ENCODE measurements around the gene TRAPPC11.

GRCh38 chr4:183688216-183688615 lies 29.1 kb downstream of the TRAPPC11 start:
- no peak for TF ChIP-seq CTCF (IDR thresholded peaks at IDR 0.05)
- no peak for TF ChIP-seq POLR2A (IDR thresholded peaks at IDR 0.05)
- no peak for TF ChIP-seq POLR2AphosphoS5 (IDR thresholded peaks at IDR 0.05; ENCODE audit: insufficient read depth in 1 of 2, low read depth in 1 of 2)
